ENCODE measurements around the gene RGS19.

RGS19 gene

DNA sequence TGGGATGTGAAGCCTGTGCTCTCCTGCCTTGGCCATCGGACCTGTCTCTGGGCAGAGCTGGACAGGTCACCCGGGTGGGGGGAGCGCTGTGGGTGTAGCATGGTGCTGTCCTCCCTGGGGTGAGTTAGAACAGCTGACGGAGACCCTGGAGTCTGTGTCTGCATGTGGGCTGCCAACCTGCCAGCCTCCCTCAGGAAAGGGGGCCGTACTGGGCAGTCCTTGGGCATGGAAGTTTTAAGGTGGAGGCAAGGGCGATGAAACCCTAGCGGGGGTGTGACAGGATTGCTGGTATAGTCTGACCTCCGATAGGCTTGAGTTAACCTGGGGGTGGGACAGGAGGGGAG lies 32.3 kb downstream of the RGS19 start:
- no peak for DNase-seq

DNA sequence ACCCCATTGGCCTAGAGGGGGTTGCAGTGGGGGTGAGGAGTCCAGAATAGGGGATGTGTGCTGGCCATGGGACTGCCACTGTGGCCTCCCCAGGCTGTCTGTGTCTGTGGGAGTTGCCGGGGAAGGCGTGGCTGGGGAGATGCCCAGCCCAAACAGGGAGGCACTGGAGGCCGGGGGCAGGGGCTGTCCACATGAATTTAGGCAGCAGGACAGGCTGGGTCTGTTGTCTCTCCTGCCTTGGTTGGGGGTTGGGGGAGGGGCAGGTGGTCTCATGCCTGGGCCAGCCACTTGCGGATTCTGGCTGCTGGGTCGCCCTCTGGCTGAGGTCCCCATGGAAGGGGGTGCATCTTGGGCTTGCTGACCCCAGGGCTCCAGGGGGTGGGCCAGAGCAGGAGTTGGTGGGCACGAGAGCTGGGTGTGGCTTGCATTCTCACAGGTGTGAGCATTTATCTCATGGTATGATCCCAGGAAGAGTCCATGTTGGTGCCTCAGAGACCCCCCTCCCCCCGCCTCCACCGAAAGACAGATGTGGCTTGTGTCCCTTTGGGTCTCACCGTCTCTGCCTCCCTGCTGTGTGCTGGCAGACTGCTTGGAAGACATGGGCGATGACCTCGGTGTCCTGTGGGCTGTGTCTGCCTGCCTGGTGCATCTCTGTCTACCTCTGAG lies 33.8 kb downstream of the RGS19 start:
- no peak for DNase-seq

GRCh38 chr20:64044484-64045247 lies 34.7 kb downstream of the RGS19 start:
- DNase-seq = no peak

GRCh38 chr20:64043768-64044167 lies 35.5 kb downstream of the RGS19 start:
- DNase-seq = no peak

- DNase-seq = no peak
Observed at GRCh38 chr20:64042054-64042781, 37.1 kb downstream of the RGS19 start.

GRCh38 chr20:64041781-64042053 lies 37.6 kb downstream of the RGS19 start:
- DNase-seq = no peak

DNA sequence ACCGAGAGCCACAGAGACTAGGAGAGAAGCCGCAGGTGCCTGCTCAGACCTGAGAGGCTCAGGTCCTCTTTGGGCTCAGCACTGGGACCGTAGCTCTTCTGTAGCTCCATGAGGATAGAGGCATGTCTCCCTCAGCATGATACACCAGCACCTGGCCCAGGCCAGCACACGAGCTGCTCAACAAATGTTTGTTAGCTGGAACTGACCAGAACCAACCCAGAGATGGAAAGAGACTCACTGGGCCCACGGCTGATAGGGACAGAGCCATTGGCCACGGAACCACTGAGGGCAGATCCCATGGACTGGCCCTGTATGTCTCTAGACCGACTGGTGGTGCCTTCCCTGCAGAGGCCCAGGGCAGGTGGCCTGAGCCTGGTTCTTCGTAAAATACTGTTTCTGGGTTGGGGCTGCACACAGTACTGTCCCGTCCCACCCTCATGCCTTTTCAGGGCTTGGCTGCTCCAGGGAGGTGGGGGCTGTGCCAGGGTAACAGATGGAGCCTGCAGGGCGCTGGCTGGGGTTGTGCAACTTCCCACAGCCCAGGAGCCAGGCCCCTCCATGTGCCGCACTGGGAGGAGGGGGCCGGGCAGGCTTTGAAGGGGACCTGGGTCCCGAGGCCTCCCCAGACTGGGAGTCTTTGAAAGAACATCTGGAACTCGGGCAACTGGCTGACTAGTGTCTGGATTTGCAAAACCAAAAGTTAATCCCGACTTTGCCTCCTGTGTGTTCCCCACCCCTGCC lies 38.1 kb downstream of the RGS19 start:
- DNase-seq = no peak

DNA sequence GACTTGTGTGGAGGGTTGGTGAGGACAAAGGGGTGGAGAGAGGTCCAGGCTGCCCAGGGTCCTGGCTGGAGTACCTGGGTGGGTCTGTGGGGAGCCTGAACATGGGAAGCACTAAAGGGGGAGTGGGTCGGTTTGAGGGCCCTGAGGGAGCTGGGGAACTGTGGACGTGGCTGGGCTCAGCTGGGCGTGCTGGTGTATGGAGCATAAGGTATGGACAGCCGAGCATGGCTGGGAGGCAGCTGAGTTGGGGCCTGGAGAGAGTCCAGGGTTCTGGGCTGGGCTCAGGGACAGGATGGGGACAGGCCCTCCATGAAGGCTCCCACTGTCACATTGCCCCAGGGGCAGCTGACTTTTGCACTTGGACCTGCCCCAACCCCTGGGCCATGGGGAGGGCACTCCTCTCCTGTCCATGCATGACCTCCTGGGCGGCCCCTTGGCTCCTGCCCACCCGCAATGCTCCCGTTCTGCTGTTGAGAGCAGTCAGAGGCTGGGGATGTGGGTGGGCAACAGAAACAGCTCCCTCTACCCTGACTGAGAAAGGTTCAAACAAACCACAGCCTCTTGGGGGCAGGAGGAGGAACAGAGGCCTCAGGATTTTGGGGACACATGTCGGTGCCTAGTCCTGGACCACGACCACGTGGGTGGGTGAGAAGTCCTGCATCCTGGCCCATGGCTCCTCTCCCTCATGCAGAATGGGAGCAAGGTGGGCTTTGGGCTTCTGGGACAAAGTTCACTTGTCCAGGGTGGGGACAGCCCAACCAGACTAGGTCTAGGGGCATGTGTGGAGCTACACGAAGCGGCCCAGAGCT lies 38.9 kb downstream of the RGS19 start:
- no peak for DNase-seq

DNA sequence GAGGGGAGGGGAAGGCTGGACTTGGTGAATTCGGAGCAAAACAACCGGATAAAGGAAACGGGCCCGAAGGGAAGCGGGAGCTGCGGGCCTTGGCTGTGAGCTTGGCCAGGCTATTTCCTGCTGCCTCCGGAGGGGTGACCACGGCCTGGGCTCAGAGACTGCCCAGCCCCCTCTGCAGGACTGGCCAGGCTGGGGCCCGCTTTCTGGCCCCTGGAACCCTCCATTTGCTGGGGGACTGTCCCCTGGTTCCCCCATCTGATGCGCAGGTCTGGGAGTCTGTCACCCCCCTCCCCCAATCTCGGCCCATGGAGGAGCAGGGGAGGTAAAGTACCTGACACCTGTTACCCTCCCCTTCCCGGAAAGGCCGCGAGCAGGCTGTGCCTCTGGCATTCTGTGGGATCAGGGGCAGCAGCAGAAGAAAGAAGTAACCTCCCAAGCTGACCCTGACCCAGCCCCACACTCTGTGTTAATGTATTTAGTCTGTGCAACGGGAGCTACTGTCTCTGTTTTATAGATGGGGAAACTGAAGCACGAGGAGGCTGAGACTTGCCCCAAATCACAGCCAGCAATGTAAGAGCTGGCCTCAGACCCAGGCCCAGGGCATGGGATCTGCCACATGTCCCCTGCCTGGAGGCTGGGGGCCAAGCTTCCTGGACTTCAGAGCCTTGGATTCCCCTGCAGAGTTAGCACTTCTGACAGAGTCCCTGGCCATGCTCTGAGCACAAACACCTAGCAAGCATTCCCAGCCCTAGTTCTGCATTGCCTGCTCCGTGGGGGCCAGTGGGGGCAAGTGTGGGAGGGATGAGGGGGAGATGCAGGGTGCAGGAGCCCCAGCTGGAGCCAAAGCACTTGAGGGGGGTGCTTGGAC lies 39.8 kb downstream of the RGS19 start:
- DNase-seq = no peak

DNA sequence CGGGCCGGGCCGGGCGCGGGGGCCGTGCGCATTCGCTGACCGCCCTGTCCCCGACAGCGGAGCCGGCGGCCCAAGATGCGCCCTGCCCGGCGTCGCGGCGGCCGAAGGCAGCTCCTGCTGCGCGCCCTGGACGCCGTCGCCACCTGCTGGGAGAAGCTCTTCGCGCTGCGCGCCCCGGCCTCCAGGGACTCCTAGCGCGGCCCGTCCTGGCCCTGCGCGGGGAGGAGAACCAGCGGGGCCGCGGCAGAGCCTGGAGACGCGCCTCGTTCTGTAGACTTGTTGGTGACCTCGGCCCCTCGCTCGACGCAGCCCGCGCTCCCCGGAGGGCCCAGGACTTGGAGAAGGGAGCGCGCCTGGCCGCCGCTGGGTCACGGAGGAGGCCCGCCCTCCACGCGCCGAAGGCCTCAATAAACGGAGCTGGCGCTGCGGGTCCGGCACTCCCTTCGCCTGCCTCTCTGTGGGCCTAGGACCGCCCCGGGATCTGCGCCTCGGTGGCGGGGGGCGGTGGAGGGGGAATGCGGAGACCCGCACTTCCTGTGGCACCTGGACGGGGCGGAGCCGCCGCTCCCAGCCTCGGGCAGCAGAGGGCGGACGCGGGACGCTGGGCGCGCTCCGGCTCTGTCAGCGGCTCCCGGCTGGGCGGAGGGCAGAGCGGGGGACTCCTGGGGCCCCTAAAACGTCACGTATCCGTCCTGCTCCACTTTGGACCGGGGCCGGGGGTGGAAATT lies 40.6 kb downstream of the RGS19 start:
- DNase-seq = peak; percentile 67

GRCh38 chr20:64038224-64038564 lies 41.1 kb downstream of the RGS19 start:
- no peak for DNase-seq

DNA sequence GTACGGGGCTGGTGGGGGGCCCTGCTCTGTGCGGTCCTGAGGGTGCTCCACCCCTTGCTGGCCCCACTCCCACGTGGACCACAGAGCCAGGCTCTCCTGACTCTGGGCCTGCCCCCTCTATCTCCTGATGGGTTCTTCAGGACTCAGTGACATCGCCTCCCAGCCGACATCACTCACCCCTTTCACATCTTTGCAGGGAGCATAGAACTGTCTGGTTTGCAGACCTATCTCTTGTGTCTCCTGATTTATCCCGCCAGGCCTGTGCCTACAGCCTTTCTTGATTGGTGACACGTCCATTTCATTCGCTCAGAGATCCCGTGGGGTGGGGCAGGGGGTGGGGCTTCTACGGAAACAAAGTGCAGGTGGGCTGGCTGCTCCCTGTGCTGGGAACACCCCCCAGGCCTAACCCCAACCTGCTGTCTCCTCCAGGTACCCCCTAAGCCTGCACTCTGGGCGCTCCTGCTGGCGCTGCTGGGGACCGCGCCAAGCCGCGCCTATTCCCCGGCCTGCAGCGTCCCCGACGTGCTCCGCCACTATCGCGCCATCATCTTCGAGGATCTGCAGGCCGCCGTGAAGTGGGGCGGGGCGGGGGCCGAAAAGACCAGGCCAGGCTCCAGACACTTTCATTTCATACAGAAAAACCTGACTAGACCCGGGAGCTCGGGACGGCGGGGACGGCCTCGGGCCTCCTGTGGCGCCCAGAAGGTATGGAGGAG lies 41.7 kb downstream of the RGS19 start:
- peak; percentile 50 for DNase-seq

DNA sequence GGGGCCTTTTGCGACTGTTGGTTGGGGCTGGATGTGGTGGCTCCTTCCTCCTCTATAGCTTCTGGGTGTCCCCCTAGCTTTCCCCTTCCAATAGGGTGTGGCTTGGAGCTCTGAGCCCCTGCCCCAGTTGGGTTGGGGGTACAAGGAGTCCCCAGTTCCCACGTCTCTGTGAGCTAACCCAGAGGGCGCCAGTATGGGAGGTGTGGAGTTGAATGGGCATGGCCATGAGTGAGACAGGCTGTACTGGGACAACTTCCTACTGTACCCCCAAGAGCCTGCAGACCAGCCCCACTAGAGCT lies 42.2 kb downstream of the RGS19 start:
- DNase-seq = no peak

DNA sequence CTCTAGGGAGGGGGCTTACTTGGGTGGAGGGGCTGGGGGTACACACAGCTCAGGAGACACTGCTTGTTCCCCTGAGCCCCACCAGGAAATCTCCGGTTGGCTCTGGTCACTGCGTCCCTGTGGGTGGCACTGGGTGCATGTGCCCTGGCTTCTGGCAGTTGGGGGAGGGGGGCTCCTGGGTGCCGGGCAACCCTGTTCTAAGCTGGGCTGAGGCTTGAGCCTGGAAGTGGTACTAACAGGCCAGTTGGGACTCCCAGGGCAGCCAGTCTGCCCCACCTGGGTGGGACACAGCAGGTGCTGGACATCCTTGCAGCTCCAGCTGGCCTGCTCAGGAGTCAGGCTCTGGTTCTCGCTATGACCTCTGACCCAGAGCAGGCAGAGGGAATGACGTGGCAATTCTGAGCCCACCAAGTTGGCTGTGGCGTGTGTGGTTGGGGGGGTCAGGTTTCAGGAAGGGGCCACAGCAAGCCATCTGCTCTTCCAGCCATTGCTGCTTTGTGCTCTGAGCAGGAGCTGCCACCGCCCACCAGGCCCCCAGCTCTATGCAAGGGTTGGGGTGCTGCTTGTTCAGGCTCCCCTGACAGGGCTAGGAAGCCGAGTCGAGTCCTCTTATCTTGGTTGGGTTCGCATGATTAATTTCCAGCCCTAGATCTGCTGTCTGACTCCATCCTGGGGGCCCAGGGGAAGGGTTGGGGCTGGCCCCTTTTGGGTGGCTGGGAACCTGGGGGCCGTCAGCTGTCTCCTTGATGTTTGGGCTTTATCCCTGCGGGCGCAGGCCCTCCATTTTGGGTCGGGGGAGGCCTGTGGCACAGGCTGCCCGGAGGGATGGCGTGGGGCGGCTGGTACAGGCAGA lies 42.7 kb downstream of the RGS19 start:
- no peak for DNase-seq

- no peak for DNase-seq
Observed at GRCh38 chr20:64035933-64036345, 43.4 kb downstream of the RGS19 start, which contains the start of gene C20orf204. TSS of gene C20orf204 (plus strand) at chr20:64036182. CDS start at chr20:64036324, 142 bp downstream.

- DNase-seq = no peak
Observed at GRCh38 chr20:64035066-64035932, 44.0 kb downstream of the RGS19 start.

- no peak for DNase-seq
Observed at GRCh38 chr20:64033981-64034493, 45.3 kb downstream of the RGS19 start.

Measured in NCI-H345 (cell line).